Activated CD4-positive, alpha-beta T cell treated with anti-CD3 and anti-CD28 coated beads for 36 hours (primary cell): ENCODE data around the gene EEFSEC. TPM values are rescaled to one million over a fixed set of nuclear protein-coding genes. Genes with fewer than 3 reads are reported as not detected.

Experiments used
- ATAC-seq: fragments of 200-7000 bp; cut with Tn5 transposase; one replicate; pipeline ENCODE4 v1.10.0; 2021; ENCODE audit warnings: mild to moderate bottlenecking, moderate library complexity
- CTCF ChIA-PET: fragments of 350-600 bp; sonication (Branson Sonifier 250); formaldehyde crosslinking; loops from one replicate; lab custom pipeline; 2021; ENCODE audit warnings: antibody characterized with exemption; lab: Charles Lee
- POLR2A ChIA-PET: fragments of 350-600 bp; sonication (Branson Sonifier 250); formaldehyde crosslinking; loops from one replicate; lab custom pipeline; 2021; ENCODE audit warnings: antibody characterized with exemption, inconsistent platforms; lab: Charles Lee
- DNase-seq: peaks from one replicate; pipeline ENCODE4 v3.0.0-alpha.2; 2020
- H3K27ac Mint-ChIP-seq: one replicate; pipeline ENCODE4 v1.8.0; 2021; ENCODE audit warnings: mixed read lengths
- H3K27me3 Mint-ChIP-seq: one replicate; pipeline ENCODE4 v1.8.0; 2021; ENCODE audit warnings: mixed read lengths
- H3K36me3 Mint-ChIP-seq: one replicate; pipeline ENCODE4 v1.8.0; 2021; ENCODE audit warnings: low read depth, mixed read lengths
- H3K4me1 Mint-ChIP-seq: one replicate; pipeline ENCODE4 v1.8.0; 2021; ENCODE audit warnings: mixed read lengths
- H3K4me3 Mint-ChIP-seq: one replicate; pipeline ENCODE4 v1.8.0; 2021; ENCODE audit warnings: mild to moderate bottlenecking, moderate library complexity, mixed read lengths
- H3K9me3 Mint-ChIP-seq: one replicate; pipeline ENCODE4 v1.8.0; 2021; ENCODE audit warnings: low read depth, mixed read lengths
- intact Hi-C, 2 experiments: fragments of 100-400 bp; cut with DNase I in 1 of 2; cut with micrococcal nuclease in 1 of 2; formaldehyde crosslinking; loops; one replicate each; pipeline versions ENCODE4 v1.14.2 to v1.15.1; 2022 to 2024; cut with DNase I, micrococcal nuclease
- total RNA-seq, 2 experiments: library from RNA; stranded (reverse); gene quantifications; one replicate each; pipeline ENCODE4 v1.2.3, GENCODE V29; 2021

EEFSEC gene
- total RNA-seq, 2 experiments from 2014 or later: 19.6 to 20.7 TPM

DNA sequence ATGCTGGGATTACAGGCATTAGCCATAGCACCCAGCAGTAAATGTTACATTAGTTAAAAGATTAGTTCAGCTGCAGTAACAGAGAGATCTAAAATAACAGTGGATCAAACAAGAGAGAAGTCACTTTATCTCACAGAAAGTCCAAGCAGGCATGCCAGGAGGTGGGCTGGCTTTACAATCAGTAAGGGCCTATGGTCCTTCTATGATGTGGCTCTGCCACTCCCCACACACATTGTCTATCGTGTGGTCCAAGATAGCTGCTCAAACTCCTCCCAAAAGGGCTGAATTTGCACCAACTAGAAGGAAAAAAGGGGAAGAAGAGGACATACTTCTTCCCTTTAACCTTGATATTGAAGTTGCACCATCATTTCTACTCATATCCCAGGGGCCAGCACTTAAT lies 25.0 kb upstream of the EEFSEC start:
- H3K27ac Mint-ChIP-seq: no peak overlapping the region
- H3K4me1 Mint-ChIP-seq: peaks cover 11% of the 10 kb centered on the region
- ChIA-PET POLR2A (no interaction called here), CTCF (interaction anchor here (0.8 to 1.4 kb wide), 2 partner anchors 9 to 33 kb away, joined by 4 read pairs; no protein-coding TSS in a partner anchor)
- no peaks in the 10 kb centered on the region for H3K9me3 Mint-ChIP-seq
- no peak overlapping the region for H3K4me3 Mint-ChIP-seq
- no peak for ATAC-seq
- intact Hi-C loops: no loop called here
- peaks cover 6% of the 10 kb centered on the region for H3K36me3 Mint-ChIP-seq
- no peaks in the 10 kb centered on the region for H3K27me3 Mint-ChIP-seq
- DNase-seq: no peak

- POLR2A ChIA-PET: no interaction called here
Measured at GRCh38 chr3:128131897-128132646, 21.2 kb upstream of the EEFSEC start.

GRCh38 chr3:128133273-128133883 lies 19.9 kb upstream of the EEFSEC start:
- no peak for ATAC-seq
- Mint-ChIP-seq H3K27ac (no peak overlapping the region), H3K9me3 (no peaks in the 10 kb centered on the region), H3K4me3 (no peak overlapping the region), H3K27me3 (no peaks in the 10 kb centered on the region), H3K36me3 (no peaks in the 10 kb centered on the region), H3K4me1 (no peaks in the 10 kb centered on the region)
- POLR2A ChIA-PET: interaction anchor here (0.5 kb wide), 1 partner anchor 10 kb away, joined by 4 read pairs; the partner anchor contains the start of gene RUVBL1
- intact Hi-C loops: loop anchor here (1.0 to 2.0 kb wide), 4 partner anchors 38 to 122 kb away; no protein-coding TSS in a partner anchor
- DNase-seq: peak; percentile 55
- CTCF ChIA-PET: interaction anchor here (0.6 to 2.6 kb wide), 18 partner anchors 9 to 467 kb away, joined by 3 to 22 read pairs (median 4); no protein-coding TSS in a partner anchor

More at GRCh38 chr3:128131897-128132646, 21.2 kb upstream of the EEFSEC start:
- ATAC-seq (no peak), DNase-seq (no peak)
- Mint-ChIP-seq H3K9me3 (no peaks in the 10 kb centered on the region), H3K4me1 (no peaks in the 10 kb centered on the region), H3K27ac (no peak overlapping the region), H3K27me3 (no peaks in the 10 kb centered on the region), H3K36me3 (no peaks in the 10 kb centered on the region), H3K4me3 (no peak overlapping the region)
- intact Hi-C loops: loop anchor here (2.0 kb wide), 2 partner anchors 37 to 57 kb away; no protein-coding TSS in a partner anchor
- CTCF ChIA-PET: interaction anchor here (1.0 to 2.6 kb wide), 4 partner anchors 8 to 39 kb away, joined by 4 to 22 read pairs (median 8); no protein-coding TSS in a partner anchor

GRCh38 chr3:128143496-128143895 lies 9.8 kb upstream of the EEFSEC start:
- CTCF ChIA-PET: interaction anchor here (0.8 kb wide), 1 partner anchor 20 kb away, joined by 3 read pairs; the partner anchor contains the start of gene RUVBL1
- DNase-seq: no peak
- peaks cover 3% of the 10 kb centered on the region for H3K36me3 Mint-ChIP-seq
- H3K27ac Mint-ChIP-seq: no peak overlapping the region
- H3K4me3 Mint-ChIP-seq: no peak overlapping the region
- POLR2A ChIA-PET: no interaction called here
- H3K4me1 Mint-ChIP-seq: no peaks in the 10 kb centered on the region
- H3K9me3 Mint-ChIP-seq: no peaks in the 10 kb centered on the region
- intact Hi-C loops: no loop called here
- H3K27me3 Mint-ChIP-seq: no peaks in the 10 kb centered on the region
- no peak for ATAC-seq

- Mint-ChIP-seq H3K9me3 (no peaks in the 10 kb centered on the region), H3K27me3 (no peaks in the 10 kb centered on the region), H3K36me3 (peaks cover 3% of the 10 kb centered on the region), H3K27ac (no peak overlapping the region), H3K4me1 (no peaks in the 10 kb centered on the region), H3K4me3 (no peak overlapping the region)
- CTCF ChIA-PET: interaction anchor here (0.8 kb wide), 1 partner anchor 21 kb away, joined by 3 read pairs; the partner anchor contains the start of gene RUVBL1
- DNase-seq: no peak
- POLR2A ChIA-PET: no interaction called here
- intact Hi-C loops: no loop called here
- ATAC-seq: no peak
Measured at GRCh38 chr3:128144512-128145187, 8.6 kb upstream of the EEFSEC start.

- H3K9me3 Mint-ChIP-seq: no peaks in the 10 kb centered on the region
- no peaks in the 10 kb centered on the region for H3K27me3 Mint-ChIP-seq
- intact Hi-C loops: no loop called here
- H3K4me1 Mint-ChIP-seq: no peaks in the 10 kb centered on the region
- no peak overlapping the region for H3K27ac Mint-ChIP-seq
- POLR2A ChIA-PET: no interaction called here
- no peak for DNase-seq
- H3K4me3 Mint-ChIP-seq: no peak overlapping the region
- CTCF ChIA-PET: no interaction called here
- peaks cover 3% of the 10 kb centered on the region for H3K36me3 Mint-ChIP-seq
- no peak for ATAC-seq
Measured at GRCh38 chr3:128145279-128145678, 8.0 kb upstream of the EEFSEC start.

DNA sequence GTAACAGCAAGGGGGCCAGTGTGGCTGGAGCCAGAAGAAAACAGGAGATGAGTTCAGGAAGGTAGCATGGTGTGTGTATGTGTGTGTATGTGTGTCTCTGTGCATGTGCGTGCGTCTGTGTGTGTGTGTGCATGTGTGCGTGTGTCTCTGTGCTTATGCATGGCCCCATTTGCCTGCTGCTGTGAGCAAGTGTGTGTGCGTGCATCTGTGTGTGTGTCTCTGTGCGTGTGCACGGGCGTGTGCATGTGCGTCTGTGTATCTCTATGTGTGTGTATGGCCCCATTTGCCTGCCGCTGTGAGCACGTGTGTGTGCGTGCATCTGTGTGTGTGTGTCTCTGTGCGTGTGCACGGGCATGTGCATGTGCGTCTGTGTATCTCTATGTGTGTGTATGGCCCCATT lies 7.1 kb upstream of the EEFSEC start:
- intact Hi-C loops: no loop called here
- ATAC-seq (no peak), DNase-seq (no peak)
- H3K9me3 Mint-ChIP-seq: no peaks in the 10 kb centered on the region
- no peaks in the 10 kb centered on the region for H3K4me1 Mint-ChIP-seq
- CTCF ChIA-PET: no interaction called here
- no peaks in the 10 kb centered on the region for H3K27me3 Mint-ChIP-seq
- H3K36me3 Mint-ChIP-seq: peaks cover 3% of the 10 kb centered on the region
- POLR2A ChIA-PET: no interaction called here
- H3K27ac Mint-ChIP-seq: no peak overlapping the region
- H3K4me3 Mint-ChIP-seq: no peak overlapping the region

DNA sequence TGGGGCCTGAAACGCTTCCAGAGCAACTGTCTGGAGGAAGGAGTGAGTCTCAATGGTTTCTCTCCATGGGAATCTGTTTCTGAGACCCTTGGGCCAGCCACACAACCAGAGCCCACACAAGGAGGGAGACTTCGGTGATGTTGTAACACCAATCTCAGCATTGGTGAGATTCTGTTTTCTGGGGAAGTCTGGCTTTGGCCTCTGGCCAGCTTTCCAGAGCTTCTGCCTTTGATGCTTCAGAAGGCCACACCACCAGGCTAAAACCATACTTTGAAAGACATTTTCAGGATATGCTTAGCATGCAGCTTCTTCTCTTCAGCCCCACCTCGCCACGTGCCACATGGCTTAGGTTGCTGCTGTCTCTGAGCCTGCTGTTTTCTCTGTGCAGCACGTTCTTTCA lies 3.6 kb upstream of the EEFSEC start:
- ATAC-seq (no peak), DNase-seq (no peak)
- Mint-ChIP-seq H3K4me3 (no peak overlapping the region), H3K27ac (no peak overlapping the region), H3K27me3 (no peaks in the 10 kb centered on the region), H3K9me3 (peaks cover 3% of the 10 kb centered on the region), H3K36me3 (peaks cover 5% of the 10 kb centered on the region), H3K4me1 (peaks cover 10% of the 10 kb centered on the region)
- ChIA-PET POLR2A (no interaction called here), CTCF (interaction anchor here (0.6 kb wide), 1 partner anchor 453 kb away, joined by 3 read pairs; no protein-coding TSS in a partner anchor)
- intact Hi-C loops: loop anchor here (5.0 kb wide), 2 partner anchors 37 to 97 kb away; partner anchors contain the start of gene SEC61A1 (in 1 of the 2)

GRCh38 chr3:128151758-128152274 lies 1.5 kb upstream of the EEFSEC start:
- DNase-seq (no peak), ATAC-seq (no peak)
- ChIA-PET CTCF (no interaction called here), POLR2A (no interaction called here)
- Mint-ChIP-seq H3K4me1 (peaks cover 24% of the 10 kb centered on the region), H3K27me3 (no peaks in the 10 kb centered on the region), H3K27ac (no peak overlapping the region), H3K4me3 (peak overlapping the region; percentile 1), H3K36me3 (peaks cover 13% of the 10 kb centered on the region), H3K9me3 (peaks cover 3% of the 10 kb centered on the region)
- intact Hi-C loops: loop anchor here (2.0 to 5.0 kb wide), 4 partner anchors 40 to 465 kb away; partner anchors contain the start of gene SEC61A1 (in 1 of the 2)

GRCh38 chr3:128152419-128153155 lies 694 bp upstream of the EEFSEC start:
- H3K36me3 Mint-ChIP-seq: peaks cover 20% of the 10 kb centered on the region
- intact Hi-C loops: loop anchor here (1.0 to 5.0 kb wide), 11 partner anchors 28 to 562 kb away; partner anchors contain the start of genes SEC61A1 (in 2 of the 2), ABTB1 (in 1 of the 2), MCM2 (in 1 of the 2) and RUVBL1 (in 1 of the 2)
- DNase-seq (peak; percentile 11), ATAC-seq (peak; percentile 75)
- peak overlapping the region; percentile 84 for H3K27ac Mint-ChIP-seq
- POLR2A ChIA-PET: interaction anchor here (0.7 to 1.2 kb wide), 2 partner anchors 29 to 878 kb away, joined by 3 to 13 read pairs; partner anchors contain the start of gene RUVBL1
- peaks cover 3% of the 10 kb centered on the region for H3K9me3 Mint-ChIP-seq
- H3K4me1 Mint-ChIP-seq: peaks cover 25% of the 10 kb centered on the region
- H3K27me3 Mint-ChIP-seq: no peaks in the 10 kb centered on the region
- peak overlapping the region; percentile 80 for H3K4me3 Mint-ChIP-seq
- CTCF ChIA-PET: interaction anchor here (0.8 to 1.2 kb wide), 2 partner anchors 20 to 29 kb away, joined by 3 to 7 read pairs; partner anchors contain the start of gene RUVBL1
